T-helper 2 cell (primary cell): Measurements from ENCODE around the gene SSNA1.

Source experiments
- DNase-seq, 5 experiments: peaks; one replicate each; pipeline versions ENCODE4 v3.0.0 to v3.0.0-alpha.2; 2012 to 2022

Gene SSNA1

DNA sequence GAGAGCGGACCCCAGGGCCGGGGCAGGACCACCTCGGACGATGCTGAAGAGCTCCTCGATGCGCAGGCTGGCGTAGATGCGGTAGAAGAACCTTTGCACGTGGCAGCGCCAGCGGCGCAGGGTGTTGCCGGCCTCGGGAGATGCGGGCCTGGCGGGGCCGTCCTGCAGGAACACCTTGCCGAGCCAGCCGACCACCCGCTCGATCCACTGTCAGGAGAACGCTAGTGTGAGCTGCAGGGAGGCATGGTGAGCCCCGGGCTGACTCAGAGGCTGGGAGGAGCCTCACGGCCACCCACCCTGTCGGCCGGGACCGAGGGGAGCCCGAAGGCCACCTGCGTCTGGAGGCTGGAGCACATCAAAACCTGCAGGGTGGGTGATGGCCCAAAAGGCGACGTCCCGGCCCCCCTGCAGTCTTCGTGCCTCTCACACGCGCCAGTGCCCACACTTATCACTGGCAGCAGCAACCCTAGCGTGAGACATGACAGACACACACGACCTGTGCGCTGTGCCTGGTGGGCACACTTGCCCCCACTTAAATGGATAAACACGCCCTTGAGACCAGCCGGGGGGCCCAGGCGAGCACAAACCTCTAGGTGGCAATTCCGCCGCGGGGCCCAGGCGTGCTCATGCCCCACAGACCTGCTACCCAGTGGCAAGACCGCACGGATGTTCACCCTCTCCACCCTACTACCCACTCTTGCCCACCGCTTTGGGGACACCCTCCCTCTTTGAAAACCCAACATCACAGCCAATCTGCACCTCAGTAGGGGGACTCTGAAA lies 3.4 kb upstream of the SSNA1 start:
- no peak for DNase-seq

DNA sequence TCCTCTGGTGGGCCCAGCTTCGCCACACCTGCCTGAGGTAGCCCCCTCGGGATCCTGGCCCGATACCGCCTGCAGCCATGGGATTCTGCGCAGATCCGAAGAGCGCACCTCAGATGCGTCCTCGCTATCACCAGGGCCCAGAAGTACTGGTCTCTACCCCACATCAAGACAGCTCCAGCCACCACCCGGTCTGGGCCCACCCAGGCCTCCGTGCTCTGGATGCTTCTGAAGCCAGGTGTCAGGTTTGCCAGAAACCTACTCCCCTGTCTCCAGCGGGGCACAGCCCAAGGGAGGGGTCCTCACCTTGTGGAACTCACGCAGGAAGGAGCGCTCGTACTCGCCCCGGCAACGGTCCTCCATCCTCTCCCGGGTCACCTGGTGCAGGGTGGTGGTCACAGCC lies 2.6 kb upstream of the SSNA1 start:
- no peak for DNase-seq

DNA sequence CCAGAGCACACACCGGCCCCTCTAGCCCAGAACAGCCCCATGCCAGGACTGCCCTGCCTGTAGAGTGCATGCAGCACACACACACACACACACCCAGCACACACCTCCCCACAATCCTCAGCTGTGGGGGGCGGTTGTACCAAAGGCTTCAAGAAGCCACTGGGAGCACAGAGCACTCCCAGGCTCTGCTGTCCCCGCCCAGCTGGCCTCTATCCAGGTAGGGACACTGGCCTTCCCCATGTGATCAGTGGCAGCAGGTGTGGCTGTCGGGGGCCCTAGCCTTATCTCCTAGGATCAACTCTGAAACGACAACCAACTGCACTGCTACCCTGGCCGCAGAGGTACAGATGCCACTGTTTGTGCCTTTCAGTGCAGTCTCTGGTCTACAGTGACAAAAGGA lies 2.1 kb upstream of the SSNA1 start:
- no peak for DNase-seq

DNA sequence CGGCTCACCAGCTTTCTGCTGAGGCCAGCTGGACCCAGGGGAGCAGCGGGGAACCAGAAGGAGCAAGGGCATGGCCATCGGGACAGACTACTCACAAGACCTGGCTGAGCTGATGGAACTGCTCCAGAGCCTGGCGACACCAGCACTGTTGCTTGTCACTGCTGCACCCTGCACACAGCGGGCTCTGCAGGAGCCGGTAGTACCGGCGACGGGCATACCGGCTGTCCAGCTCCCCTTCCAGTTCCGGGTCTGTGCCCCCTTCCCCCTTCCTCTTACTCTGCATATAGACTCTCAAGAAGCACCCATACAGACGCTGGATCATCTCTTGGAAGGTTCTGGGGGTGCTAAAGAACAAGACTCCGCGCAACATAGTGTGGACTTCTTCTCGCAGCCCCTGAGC lies 1.1 kb upstream of the SSNA1 start:
- DNase-seq = no peak

DNA sequence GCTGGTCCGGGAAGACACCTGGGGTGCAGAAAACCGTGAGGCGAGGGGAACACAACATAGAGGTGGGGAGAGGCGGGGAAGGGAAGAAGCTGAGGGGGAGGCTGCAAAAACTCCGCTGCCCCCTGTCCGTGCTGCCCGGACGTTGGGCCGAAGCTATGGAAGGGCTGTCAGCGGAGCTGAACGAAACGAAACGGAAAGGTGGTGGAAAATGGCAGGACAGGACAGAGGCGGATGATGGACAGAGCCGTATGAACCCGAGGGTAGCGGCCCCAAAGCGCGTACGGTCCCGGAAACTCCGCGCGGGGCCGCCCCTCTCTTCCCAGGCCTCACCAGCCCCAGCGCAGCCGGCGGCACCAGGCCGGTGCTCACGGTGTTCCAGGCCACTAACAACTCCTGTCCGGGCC lies 388 bp upstream of the SSNA1 start:
- DNase-seq = no peak

DNA sequence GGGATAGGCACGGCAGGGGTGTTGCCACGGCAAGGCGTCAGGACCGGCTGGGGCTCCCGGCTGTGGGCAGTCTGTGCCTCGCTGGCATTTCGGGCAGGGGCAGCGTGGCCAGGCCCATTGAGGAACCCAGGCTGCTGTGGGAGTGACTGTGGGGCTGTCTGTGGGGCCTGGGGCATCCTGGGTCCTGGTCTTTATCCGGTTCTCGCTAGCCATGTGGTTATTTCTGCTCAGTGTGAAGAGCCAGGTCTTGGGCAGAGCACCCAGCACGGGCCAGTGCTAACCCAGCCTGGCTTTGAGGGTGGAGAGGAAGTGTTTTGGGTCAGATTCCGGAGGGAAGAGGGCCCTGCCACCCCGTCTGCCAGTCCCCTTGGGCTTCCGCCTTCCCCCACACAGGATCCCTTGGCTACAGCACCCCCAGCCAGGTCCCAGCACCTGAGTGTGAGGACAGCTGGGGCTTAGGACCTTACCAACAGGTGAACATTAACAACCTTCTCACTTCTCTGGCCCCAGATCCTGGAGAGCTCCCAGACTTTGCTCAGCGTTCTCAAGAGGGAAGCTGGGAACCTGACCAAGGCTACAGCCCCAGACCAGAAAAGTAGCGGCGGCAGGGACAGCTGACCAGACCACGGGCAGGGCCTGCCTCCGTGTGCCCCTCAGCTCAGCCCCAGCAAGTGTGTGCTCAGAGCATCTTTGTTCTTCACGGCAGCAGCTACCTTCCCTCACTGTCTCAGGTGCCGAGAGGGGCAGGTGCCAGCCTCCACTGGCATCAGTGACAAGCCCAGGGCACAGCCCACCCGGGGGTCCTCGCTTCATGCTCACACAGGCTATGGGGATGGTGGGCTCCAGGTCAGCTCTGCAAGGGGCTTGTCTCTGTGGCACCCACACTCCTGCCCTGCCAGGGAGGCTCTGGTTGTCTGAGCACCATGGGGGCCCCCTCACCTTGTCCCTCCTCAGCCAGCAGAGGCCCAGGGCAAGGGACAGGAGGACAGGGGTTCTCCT lies 1.1 kb downstream of the SSNA1 start:
- no peak for DNase-seq

DNA sequence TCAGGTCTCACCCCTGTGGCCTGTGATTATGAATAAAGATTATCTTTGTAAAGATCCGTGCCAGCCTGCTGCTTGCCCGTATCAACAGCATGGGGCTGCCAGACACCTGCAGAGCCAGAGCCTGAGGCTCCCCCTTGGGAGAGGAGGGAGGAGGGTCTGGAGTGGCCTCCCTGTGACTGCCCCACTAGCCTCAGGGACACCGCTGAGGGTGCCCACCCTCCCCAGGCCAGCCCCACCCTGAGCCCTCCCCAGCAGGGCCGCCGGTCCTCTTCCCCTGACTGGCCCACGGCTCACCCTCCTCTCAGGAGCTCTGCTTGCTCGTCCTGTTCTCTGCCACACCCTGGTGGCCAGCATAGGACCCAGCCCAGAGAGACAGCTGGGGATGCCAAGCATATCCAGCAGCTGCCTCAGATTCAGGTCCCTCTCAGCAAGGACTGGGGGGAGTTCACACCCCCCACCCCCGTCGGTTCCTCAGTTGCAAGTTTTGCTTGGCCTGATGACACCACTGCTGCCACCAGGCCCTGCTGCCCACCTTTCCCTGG lies 1.9 kb downstream of the SSNA1 start:
- DNase-seq = no peak

DNA sequence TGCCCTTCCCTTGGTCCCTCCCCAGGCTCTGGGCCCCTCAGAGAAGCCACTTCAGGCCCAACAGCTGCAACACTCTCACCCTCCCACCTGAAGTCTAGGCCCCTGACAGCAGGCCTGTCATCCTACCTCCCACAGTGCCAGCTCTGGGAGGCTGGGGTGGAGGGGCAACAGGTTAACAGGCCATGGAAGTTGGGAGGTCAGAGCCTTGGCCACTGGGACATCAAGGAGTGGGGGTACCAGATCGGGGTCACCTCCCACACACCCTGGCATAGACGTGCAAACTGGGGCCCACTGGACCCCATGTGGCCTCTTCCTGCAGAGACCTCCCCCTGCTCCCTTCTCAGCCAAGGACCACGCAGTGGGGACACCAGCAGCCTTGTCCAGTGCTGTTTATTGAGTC lies 2.8 kb downstream of the SSNA1 start:
- DNase-seq = no peak

DNA sequence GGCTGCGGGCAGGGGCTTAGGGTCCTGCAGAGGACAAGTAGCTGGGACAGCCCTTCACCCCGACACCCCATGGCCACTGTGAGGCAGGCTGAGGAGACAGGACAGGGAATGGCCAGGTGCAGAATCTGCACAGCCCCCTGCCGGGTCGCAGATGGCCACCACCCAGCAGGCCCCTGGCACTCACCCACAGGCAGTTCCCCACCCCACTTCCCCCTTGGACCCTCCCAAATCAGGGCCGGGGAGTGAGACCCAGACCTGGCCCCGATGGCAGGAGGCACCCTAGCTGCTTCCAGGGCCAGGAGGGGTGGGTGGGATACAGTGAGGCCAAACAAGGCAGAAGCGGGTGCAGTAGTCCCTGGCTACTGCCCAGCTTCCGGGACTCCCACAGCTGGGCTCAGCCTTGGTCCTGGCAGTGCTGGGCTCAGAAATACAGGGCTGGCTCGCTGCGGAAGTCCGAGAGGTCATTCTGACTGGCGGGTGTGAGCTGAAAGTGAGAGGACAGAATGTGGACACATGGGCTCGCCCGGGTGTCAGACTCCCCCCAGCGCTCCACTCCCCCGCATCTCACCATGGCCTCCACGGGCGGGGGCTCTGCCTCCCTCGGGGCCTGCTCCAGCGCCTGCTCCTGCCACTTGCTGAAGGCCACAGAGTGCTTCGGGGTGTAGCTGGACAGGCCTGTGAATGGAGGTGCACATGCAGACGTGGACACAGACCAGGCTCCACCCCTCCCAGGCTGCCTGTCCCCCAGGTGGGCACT lies 3.4 kb downstream of the SSNA1 start:
- no peak for DNase-seq

DNA sequence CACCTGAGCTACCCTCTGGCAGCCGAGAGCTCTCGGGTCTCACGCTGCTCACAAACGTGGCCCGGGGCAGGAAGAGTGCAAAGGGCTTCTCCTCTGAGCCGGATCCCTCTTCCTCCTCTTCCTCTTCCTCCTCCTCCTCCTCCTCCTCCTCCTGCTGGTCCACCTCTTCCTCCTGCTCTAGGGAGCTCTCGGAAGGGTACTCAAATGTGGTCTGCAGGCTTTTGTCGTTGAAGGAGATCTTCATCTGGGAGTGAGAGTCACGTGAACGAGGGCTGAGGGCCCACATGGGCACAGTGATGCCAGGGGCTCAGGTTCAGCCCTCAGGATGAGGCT lies 3.9 kb downstream of the SSNA1 start:
- no peak for DNase-seq

DNA sequence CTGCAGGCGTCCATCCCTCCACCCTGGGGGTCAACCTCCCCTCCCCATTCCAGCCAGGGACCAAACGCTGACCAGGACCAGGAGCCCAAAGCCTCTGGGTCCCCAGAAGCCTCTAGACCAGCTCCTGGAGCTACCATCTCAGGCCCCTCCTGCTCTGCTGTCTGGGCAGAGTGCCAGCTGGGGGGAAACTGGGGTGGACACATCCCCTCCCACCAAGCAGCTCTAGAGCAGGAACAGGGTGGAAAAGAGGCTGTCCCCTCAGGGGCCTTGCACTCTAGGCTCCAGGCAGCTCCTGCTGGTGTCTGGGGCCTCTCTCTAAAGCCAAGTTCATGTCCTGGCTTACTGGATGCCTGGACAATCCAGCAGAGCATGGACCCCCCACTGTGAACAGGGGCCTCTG lies 4.4 kb downstream of the SSNA1 start:
- DNase-seq = no peak

DNA sequence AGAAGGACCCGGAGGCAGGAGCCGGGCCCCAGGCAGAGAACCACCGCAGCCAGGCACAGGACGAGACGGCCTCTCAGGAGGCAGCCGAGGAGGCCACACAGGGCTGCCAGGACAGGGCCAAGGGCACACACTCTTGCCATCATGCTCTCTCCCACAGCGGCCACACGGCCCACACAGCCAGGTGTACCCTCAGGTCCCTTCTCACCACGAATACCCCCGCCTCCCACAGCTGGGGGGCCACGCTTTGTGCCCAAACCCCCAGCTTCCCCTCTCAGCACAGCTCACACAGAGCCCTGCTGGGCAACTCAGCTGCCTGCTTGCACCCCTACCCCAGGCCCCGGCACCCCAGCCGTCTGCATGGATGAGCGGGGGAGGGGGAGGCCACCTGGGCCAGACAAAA lies 5.3 kb downstream of the SSNA1 start:
- no peak for DNase-seq

DNA sequence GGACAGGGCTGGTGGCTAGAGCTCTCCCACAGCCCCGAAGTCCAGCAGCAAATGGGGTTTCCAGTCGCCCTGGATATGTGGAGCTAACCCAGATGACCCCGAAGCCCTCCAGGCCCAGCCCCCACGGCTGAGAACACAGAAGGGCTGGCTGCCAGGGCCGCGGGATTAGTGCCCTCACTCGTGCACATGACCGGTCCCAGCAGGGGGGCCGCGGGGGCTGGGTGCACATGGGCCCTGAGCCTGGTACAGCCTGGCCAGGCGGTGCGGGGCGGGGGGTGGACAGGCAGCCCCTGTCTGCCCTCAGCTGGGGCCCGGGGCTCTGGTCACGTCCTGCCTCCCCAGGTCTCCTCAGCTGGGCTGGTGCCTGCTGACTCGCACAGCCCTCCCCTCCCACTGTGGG lies 5.9 kb downstream of the SSNA1 start:
- DNase-seq = no peak

DNA sequence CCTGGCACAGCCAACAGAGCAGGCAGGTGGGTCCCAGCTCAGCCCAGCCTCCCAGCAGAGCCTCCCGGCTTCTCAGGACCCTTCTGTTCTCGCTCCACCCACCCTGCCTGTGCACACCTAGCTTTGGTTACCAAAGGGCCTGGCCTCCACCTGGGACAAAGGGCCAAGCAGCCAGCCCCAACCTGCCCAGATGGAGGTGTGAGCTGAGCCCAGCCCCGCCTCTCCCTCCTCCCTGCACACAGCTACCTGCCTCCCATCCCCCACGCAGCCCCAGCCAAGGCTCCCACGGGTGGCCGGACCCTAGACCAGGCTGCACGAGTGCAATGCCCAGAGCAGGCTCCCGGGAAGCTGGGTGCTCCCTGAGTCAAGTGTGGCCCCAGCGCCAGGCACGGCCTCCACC lies 6.4 kb downstream of the SSNA1 start:
- DNase-seq = no peak

DNA sequence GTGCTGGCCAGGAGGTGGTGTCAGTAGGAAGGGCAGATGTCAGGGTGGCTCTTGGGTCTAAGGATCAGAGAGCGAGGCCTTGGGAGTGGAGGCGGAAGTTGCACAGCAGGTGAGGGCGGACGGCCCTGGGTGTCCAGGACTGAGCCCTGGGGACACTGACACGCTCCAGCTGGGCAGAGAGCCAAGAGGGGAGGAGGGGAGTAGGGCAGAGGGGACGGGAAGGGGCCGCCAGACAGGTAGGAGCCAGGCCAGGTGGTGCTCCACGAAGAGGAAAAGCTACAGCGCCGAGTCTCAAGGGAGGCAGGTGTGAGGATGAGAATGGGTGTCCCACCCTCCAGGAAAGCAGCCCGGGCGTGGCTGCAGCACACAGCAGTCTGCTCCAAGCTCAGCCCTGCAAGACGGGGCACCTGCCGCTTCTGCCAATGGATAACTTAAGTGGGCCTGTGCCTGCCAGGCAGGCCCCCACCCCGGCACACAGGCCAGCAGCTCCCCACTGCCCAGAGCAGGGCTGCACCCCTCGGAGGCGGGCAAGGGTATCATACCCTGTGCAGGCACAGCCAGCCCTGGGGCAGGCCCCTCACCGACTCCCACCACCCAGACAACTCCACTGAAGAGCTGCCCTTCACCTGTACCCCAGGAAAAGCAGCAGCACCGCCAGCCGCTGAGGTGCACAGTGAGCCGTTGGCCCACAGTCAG lies 7.2 kb downstream of the SSNA1 start:
- DNase-seq = no peak

DNA sequence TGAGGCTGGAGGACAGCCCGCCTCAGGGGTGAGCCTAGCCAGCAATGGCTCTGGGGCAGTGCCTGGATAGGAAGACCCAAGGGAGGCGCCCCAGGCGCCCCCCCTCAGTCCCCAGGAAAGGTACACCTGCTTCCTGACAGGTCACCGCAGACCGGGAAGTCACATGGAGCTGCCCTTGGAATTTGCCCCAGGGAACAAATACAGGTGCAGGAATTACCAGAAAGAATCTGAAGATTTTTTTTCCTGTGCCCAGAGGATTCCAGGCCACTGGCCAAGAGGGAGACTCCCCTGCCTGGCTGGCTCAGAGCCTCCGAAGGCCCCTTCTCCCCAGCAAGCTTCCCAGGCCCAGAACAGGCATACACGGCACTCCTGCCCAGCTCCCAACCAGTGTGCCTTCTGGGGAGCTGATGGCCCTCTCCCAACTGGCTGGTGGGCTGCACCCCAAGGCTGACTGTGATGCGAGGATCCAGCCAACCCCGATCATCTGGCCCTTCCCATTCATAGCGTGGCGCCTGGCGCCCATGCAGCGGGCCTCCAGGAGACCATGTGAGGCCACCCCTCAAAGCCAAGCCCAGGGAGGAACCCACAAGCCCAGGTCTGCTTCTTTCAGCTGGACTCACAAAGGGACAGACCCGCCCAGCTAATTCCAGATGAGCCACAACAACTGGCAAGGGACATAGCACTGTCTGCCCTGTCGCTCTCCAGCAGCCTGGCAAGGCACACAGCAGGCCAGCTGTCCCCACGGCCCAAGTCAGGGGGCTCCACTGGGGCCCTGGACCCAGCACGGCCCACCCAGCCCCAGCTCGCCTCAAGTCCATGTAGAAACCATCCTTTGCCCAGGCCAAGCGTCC lies 9.8 kb downstream of the SSNA1 start:
- no peak for DNase-seq

DNA sequence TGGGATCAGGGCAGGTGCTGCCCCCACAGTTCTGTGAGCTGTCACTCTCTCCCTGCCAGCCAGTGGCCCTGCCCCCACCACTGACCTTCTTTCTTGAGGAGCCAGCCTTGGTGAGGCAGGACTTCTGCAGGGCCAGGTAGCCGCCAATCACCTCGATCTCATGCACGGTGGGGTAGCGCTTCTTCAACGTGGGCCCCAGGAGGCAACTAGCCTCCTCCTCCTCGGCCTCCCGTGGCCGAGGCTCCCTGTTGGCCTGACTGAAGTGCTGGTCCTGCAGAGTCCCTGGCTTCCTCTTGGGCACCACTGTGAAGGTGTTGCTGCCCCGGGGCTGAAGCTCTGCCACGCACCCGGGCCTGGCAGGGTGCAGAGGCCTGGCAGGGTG lies 10.4 kb downstream of the SSNA1 start:
- no peak for DNase-seq

DNA sequence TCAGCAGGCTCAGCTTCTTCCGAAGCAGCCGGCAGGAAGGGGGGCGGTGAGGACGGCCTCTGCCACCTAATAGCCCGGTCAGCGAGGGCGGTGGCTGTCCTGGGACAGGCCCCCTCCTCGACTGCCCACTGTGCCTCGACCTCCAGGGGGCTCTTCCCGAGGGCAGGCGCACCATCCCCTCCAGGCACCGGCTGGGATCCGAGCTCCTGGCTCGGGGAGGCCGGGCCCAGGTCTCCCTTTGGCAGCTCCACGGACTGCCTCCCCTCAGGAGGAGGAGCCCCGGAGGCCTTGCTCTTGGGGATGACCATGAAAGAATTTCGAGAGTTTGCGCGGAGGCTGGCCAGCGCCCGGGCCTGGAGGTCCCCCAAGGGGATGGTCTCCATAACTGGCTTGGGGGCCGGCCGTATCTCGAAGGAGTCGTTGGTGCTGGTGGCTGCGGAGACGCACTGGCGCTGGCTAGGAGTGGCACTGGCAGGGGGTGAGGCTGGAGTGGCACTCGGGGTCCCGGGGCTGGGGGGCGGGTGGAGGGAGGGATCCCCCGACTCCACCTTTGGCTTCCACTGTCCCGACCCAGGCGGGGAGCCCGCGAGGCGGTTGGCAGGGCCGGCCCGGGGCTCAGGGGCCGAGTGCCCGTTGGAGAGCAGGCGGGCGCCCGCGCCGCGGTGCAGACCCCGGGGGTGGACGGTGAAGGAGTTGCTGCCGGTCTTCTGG lies 11.1 kb downstream of the SSNA1 start:
- no peak for DNase-seq

DNA sequence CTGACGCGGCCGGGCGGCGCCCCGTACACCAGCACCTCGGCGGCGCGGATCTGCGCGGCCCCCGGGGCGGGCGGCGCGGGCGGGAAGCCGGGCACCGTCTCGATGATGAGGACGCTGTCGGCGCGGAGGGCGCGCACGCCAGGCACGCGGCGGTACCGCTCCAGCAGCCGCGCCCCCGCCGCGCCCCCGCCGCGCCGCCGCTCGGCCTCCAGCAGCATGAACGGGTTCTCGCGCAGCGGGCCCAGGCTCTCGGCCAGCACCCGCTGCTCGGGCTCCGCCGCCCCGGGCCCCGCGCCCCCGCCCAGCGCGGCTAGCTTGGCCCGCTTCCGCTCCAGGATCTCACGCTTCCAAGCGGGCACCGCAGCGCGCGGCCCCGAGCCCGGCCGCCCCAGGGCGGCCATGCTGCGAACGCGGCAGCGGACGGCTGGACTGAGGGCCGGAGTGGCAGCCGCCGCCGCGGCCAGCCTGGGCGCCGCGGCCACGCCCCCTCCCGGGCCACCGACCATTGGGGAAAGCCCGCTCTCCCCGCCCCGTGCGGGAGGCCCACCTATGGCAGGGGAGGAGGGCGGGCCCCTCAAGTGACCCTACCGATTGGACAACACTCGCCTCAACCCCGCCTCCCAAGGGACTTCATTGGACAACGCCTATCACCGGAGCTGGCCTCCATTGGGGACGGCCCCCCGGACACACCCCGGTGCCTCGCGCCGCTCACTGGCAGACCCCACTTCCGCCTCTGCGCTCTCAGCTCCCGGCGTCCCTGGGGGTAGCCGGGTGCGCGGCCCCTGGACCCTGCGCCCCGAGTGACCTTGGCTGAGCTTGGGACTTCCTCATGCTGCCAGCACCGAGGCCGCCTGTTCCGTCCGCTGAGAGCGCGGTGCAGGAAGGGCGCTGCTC lies 12.1 kb downstream of the SSNA1 start, which contains the start of gene TPRN:
TPRN (minus strand) TSS at position 431 of the 894 bp plus-strand sequence; CDS start at position 401, 30 bp downstream.
- DNase-seq = peak; percentile 94 to 99 (median 98)
